Epidermal melanocyte (primary cell): ENCODE measurements around the gene FCN3.
A peak's percentile ranks its signal among the peaks of the same experiment; 100 is the strongest.
"Not testable (repeated sequence)": the region's sequence is repeated elsewhere in the genome, so short reads cannot be mapped to it uniquely, and the experiment has no call there.

Experiments used
- DNase-seq: peaks from one replicate; pipeline ENCODE4 v3.0.0; 2011; ENCODE audit warnings: low spot score; ENCODE audit not compliant: insufficient read length

FCN3 gene

DNA sequence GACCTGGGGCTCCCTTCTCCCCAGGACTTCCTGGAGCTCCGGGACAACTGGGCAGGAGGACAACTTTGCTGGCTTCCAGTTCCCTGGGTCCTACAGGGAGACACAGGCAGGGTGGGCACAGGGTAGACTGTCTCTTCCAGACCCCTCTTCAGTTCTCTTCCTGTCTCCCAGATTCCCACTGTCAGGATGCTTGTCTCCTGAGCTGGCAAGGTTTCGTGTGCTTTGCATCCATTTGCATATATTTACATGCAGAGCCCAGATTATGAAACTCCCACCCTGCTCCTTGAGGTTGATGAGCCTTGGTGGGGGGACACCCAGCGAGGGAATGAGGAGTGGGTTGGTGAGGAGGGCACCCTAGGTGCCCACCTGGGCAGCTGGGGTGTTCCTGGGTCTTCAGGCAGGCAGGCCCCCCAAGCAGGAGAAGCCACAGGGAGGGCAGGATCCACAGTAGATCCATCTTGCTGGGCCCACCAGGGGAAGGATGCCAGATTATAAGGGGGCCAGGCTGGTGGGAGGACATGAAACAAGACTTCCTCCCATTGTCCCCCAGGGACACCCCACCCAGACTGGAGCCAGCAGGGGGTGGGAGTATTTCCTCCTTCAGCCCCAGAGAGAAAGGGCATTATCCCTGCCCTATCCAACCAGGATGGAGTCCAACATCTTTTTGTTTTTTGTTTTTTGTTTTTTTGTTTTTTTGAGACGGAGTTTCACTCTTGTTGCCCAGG, at the start of gene FCN3:
Gene FCN3, minus strand, starts transcription at position 463 of the 725 bp plus-strand sequence. Its CDS starts 6 bp downstream, at position 457.
- no peak for DNase-seq

GRCh38 chr1:27423709-27424108, 49.1 kb upstream of the FCN3 start:
- no peak for DNase-seq

GRCh38 chr1:27418326-27419185, 43.9 kb upstream of the FCN3 start:
- DNase-seq, result peak; percentile 68

GRCh38 chr1:27417713-27418112, 43.1 kb upstream of the FCN3 start:
- DNase-seq, result no peak

GRCh38 chr1:27416387-27417111, 41.9 kb upstream of the FCN3 start:
- DNase-seq, result no peak

GRCh38 chr1:27414091-27414490, 39.5 kb upstream of the FCN3 start:
- no peak for DNase-seq

DNA sequence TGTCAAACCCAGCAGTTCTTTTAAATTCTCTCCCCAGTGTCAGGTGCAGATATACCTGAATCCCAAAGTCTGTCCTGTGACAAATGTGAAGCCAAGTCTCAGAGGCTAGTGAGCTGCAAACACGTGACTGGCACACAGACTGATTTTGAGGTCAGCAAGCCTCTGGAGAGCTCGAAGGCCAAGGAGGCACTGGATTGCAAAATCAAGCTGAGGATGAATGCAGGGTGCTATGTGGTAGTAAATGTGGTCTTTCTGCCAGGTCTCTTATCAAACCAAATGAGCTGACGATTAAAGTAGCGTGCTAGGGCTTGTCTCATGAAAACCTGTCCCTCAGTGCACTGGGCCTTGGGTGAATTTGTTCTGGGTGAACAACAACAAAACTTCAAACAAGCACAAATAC, 38.4 kb upstream of the FCN3 start:
- DNase-seq, result no peak

DNA sequence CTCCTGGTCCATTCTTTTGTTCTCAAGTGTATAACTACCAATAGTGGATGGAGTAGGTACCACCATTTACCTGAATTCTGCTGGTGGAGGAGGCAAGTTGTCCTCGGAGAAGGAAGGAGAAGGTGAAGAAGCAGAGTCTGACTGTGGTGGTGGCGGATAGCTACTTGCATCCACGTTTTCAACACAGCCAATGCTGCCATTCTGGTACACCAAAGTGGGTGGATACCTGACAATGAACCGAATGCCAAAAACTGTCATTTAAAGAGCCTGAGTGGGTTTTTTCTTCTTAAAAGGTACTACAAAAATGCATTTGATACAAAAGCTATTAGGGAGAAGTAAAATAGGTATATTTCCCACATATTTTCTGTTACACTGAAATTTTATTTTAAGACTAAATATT, 37.9 kb upstream of the FCN3 start:
- DNase-seq, result no peak

DNA sequence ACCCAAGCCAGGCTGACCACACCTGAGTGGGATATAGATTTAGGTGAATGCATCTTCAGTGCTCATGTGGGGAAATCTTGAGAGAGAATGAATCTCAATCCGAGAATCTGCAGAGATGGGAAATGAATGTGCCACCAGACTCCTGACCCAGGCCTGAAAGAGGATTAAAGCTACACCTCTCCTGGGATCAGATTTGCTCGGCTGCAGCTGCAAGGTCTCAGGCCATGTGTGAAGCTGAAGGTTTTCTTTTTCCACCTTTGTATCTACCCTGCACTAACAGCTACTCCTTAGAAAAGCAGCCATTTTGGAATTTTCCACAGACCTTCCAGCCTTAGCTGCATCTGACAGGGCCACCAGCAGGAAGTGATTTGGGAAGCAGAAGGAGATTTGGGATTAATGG, 36.1 kb upstream of the FCN3 start:
- DNase-seq, result no peak

- no peak for DNase-seq
These were observed 35.0 kb upstream of the FCN3 start for GRCh38 chr1:27409669-27410068.

DNA sequence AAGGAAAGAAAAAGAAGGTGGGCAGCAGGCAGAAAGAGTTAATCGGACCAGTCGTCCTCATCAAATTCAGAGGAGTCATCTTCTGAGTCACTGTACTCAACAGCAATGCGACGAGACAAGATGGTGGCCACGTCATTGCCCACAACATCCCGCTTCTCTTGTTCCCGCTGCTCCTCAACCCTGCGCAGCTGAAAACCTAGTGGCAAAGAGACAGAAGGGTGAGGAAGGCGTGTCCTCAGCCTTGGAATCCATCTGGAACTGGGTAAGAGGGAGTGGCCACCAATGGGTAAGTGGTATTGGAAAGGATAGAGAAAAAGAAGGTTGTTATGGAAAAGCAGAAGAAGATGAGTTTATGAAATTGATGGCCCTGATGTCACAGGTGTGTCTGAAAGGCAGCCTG, 33.5 kb upstream of the FCN3 start:
- no peak for DNase-seq

DNA sequence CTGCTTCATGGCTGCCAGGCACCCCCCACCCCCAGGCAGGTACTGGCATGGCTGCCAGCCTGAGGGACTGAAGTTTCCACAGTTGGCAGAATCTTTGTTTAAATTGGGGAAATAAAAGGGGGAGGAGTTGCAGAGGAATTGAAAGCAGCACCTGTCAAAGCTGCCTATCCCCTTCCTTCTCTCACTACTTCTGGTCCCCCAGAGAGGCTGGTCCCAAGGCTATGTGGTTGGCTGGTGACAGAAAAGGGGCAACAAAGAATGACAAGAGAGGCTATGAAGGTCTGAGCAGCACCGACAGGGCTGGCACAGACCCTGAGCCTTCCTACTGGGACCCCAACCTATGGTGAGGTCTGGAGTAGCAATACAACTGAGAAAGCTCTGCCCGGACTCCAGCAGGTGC, 32.2 kb upstream of the FCN3 start:
- DNase-seq, result not testable (repeated sequence)

DNA sequence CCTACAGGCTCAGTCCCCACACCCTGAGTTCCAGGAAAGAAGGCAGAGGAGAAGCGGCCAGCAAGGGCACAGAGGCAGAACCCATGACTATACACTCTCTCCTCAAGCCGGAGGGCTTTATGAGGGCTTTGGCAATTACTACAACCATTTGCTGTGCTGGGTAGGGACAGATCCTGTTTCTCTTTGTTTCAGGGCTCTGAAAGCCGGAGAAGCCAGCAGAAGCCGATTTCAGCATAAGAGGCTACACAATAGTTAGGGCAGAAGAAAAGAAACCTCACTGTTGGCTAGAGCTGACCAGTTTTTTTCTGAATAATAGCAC, 31.7 kb upstream of the FCN3 start:
- DNase-seq, result no peak

GRCh38 chr1:27405598-27406361, 31.2 kb upstream of the FCN3 start:
- not testable (repeated sequence) for DNase-seq

DNA sequence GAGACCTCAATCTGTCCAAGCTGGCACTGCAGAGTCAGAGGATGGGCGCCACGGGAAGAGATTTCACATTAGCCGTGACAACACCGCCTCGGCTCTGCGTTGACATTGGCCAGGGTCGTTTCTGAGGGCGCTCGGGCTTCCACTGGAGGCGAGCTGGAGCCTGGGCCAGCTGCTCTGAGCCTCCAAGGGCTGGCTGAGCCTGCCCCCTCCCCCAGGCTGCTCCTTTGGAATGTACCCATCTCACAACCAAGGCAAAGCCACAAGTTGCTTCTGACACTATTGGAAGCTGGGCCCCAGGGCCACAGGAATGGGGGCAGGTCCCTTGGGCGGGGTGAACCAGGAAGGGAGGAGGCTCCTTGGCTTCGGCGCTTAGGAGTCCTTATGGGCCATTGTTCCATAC, 30.4 kb upstream of the FCN3 start:
- no peak for DNase-seq

GRCh38 chr1:27403931-27404330, 29.3 kb upstream of the FCN3 start:
- no peak for DNase-seq

- no peak for DNase-seq
These were observed 28.6 kb upstream of the FCN3 start for GRCh38 chr1:27403065-27403726.

GRCh38 chr1:27402349-27402754, 27.7 kb upstream of the FCN3 start:
- peak; percentile 64 for DNase-seq

DNA sequence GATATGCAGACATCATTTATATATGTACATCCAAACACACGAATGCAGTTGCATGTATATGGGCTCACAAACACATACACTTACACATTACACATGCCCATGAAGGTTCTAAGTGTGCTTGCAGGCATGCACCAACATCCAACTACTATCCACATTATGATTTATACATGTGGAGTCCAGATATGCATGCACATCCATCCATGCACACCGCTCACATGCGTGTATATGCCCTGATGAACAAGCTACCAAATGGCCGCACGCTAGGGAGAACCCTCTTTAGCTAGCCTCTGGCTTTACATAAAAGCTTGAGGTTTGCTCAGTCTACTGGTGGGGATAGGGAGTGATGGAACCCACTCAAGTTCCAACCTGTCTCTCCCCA, 26.3 kb upstream of the FCN3 start:
- no peak for DNase-seq

DNA sequence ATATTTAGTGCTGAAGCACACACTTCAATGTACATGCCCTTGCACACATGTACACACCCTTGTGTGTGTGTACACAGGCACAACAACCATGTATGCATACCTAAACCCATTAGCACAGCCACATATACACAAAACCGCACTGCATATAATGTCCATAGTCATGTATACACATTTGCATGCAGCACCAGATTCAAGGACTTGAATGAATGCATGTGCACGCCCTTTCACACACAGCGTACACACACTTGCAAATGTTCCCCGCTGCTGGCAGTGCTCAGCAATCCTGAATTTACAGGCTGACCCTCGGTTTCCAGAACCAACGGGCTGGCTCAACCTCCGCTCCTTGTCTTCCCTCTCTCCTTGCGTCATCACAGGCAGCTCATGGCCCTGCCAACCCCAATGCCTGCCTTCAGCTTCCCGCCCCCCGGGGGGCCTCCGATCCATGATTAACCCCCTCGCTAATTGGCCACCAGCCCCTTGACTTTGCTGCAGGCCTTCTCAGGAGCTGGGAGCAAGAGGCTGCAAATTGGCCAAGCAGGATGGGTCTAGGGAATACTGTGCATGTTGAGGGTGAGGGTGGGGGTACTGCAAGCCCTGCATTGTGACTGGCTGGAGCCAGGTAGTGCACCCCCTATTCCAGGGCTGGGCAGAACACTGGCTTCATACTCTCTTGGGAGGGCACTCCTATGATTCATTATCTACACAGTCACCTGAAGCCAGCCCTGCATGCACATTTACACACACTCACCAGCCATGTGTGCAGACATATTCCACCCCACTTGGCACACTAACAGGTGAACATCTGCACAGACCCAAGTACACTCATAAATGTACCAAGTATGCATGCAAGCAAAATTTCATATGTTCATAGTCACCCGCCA, 25.7 kb upstream of the FCN3 start:
- DNase-seq, result no peak
